Posterior vena cava (tissue), 2 donors: ENCODE results near the gene FRK. TPM values are rescaled to one million over a fixed set of nuclear protein-coding genes. Genes with fewer than 3 reads are reported as not detected.
A peak's percentile ranks its signal among the peaks of the same experiment; 100 is the strongest.
"Not testable (repeated sequence)": the region's sequence is repeated elsewhere in the genome, so short reads cannot be mapped to it uniquely, and the experiment has no call there.

Source experiments
- DNase-seq: peaks from one replicate; pipeline ENCODE4 v3.0.0-alpha.2; 2020; ENCODE audit warnings: low spot score
- intact Hi-C, 2 donors: fragments of 100-400 bp; cut with DNase I; formaldehyde crosslinking; loops; one replicate each; pipeline versions ENCODE4 v1.14.1 to v1.14.2; 2022 to 2023
- long read RNA-seq, 2 donors: library from polyadenylated mRNA; unstranded; transcript quantifications; one replicate each; pipeline ENCODE4 v2.0.0, GENCODE V29; 2020 to 2021
- total RNA-seq, 2 donors: library from RNA; stranded (reverse); fragmentation: NEBNext Ultra II Directional; extraction: Animal tissue kit (Norgen Biotek cat#: 25700); gene quantifications; one replicate each; pipeline ENCODE4 v1.2.1, GENCODE V29; 2021
- donor health status: DM: yes; HTN: yes; CAD: no.
- donor health status: DM: yes; HTN: yes; CAD: no.

The FRK gene, protein sequence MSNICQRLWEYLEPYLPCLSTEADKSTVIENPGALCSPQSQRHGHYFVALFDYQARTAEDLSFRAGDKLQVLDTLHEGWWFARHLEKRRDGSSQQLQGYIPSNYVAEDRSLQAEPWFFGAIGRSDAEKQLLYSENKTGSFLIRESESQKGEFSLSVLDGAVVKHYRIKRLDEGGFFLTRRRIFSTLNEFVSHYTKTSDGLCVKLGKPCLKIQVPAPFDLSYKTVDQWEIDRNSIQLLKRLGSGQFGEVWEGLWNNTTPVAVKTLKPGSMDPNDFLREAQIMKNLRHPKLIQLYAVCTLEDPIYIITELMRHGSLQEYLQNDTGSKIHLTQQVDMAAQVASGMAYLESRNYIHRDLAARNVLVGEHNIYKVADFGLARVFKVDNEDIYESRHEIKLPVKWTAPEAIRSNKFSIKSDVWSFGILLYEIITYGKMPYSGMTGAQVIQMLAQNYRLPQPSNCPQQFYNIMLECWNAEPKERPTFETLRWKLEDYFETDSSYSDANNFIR
- total RNA-seq, result 1 to 10 TPM; 5.1 to 8.3 TPM
- long read RNA-seq, donor 1, partial matches to known transcripts, result 0 of 3 reads
- long read RNA-seq, donor 1, other reads (novel, unspliced or antisense), result 3 of 3 reads
- long read RNA-seq, donor 2, partial matches to known transcripts, result 1 of 5 reads
- long read RNA-seq, donor 2, other reads (novel, unspliced or antisense), result 4 of 5 reads

DNA sequence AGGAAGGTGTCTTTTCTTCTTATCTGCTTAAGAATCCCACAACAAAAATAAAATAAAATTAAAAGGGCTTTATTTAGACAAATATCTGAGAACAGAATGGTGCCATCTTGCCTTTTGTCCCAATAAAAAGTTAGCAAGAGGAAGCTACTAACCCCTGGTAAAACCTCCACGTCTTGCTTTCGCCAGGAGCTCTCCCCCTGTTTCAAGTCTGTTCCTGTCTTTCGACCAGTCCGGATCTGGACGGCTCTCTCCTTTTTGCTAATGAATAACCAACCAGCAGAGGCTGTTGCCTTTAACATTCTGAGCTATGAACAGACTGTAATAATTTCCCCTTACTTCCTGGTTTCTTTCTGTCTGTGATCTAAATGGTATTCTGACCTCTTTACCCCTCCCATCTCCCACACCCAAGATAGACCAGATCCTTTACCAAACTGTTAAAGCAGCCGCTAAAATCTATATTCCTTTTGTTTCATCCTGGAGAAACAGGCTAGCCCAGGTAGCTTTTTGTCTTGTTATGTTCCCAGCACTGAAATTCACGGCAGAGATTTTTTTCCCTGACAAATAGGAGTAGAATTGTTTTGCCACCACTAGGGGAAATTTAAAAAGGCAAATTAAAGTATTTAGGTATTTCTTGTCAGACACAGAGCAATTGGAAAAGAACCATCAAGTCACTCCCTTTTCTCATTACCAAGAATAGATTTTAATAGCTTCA is at the start of gene FRK:
Gene FRK (minus strand): TSS at position 320 of the 712 bp plus-strand sequence. CDS start 580 bp downstream, outside the sequence.
- intact Hi-C loops, result no loop called here
- DNase-seq, result no peak

DNA sequence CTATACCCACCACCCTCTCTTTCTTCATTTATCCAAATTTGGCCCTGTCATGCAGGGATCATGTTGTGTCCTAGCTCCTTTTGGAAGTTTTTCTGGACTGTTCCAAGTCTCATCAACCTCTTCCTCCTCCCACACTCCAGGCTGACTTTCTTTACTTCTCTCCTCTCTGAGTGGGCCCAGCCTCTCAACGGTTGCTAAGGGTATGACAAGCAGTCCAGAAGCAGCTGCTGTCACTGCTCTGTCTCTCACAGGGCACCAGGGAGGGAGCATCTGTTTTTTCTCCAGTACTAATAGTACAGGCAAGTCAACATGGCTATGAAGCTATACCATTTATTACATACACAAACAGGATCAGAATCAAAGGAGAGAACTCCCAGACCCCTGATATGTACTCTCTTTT is 48.1 kb upstream of the FRK start:
- DNase-seq, result no peak
- intact Hi-C loops, result no loop called here

DNA sequence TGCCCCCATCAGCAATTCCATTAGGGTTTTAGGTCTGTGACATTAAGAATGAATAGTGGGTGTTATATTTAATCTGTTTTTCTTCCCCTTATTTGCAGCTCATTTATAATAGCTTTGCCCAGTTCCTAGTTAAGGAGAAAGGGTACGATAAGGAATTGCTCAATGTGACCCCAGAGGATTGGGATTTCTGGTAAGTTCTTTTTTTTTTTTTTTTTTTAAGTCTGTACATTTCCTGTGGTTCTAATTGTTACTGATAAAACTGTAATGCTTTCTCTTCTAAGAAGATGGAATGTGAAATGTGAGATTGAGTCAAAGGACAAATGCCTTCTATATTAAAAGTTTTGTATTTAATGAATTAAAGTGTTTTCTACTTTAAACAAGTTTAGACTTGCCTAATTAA is 45.5 kb upstream of the FRK start:
- intact Hi-C loops, result no loop called here

DNA sequence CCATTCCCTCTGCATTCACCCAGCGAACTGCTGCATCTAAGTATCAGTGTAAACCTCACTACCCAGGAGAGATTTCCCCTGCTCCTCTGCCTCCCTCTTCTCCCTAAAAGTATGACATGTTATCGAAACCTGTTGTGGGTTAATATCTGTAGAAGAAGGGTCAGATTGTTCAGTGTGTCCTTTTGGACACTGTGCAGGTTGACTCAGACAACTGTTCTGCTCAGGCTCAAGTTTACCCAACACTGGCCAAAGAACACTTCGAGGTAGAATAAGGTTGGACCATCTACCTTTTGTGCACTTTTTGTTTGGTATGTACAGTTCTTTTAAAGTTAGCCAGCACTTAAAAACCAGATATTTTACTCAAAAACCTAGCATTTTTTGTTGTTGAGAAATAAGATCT is 44.6 kb upstream of the FRK start:
- DNase-seq, result no peak
- intact Hi-C loops, result no loop called here

More for the DNA sequence above, 45.5 kb upstream of the FRK start:
- DNase-seq, result no peak

GRCh38 chr6:116104636-116105035 is 43.9 kb upstream of the FRK start:
- no peak for DNase-seq
- intact Hi-C loops, result no loop called here

DNA sequence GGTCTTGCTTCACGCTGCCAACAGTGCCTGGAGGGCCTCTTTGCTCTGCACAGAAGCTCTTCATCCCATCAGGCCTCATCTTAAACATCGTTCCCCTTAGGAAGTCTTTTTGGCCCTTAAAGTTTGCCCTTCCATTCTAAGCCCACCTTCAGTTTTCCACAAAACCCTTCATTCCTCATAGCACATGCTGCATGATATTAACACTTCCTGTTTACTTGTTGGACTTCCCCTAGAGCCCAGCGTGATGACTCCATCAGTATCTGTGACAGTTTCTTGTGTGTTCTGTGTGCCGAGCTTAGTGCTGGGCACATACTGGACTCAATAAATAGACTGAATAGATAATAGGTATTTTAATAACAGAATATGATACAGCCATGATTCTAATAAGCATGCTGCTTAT is 42.2 kb upstream of the FRK start:
- no peak for DNase-seq
- intact Hi-C loops, result no loop called here

DNA sequence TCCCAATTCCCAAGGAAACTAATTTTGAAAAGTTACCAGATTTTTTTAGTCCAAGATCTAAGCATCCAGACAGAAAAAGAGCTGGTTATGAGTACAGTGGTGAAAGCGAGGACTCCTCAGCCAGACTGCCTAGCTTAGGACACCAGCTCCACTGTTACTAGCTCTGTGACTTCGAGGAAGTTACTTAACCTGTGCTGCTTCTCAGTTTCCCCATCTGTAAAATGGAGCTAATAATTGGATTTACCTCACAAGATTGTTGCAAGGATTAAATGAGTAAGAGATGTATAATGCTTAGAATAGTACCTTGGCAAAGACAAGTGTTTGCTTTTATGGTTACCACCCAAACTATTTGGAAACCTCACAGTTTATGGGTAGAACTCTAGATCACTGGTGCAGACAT is 41.1 kb upstream of the FRK start:
- no peak for DNase-seq
- intact Hi-C loops, result loop anchor here in 1 of 2 donors (2.0 kb wide), 1 partner anchor 93 kb away; no protein-coding TSS in a partner anchor

- DNase-seq, result no peak
- intact Hi-C loops, result loop anchor here in 1 of 2 donors (2.0 kb wide), 1 partner anchor 93 kb away; no protein-coding TSS in a partner anchor
Observed at GRCh38 chr6:116101302-116101718, 40.6 kb upstream of the FRK start.

- DNase-seq, result peak; percentile 92
- intact Hi-C loops, result loop anchor here in 1 of 2 donors (2.0 kb wide), 1 partner anchor 92 kb away; no protein-coding TSS in a partner anchor
Observed at GRCh38 chr6:116100419-116101301, 40.0 kb upstream of the FRK start, which contains the start of gene NT5DC1. Gene NT5DC1, plus strand, starts transcription at chr6:116100853. Its CDS starts 78 bp downstream, at chr6:116100931.

DNA sequence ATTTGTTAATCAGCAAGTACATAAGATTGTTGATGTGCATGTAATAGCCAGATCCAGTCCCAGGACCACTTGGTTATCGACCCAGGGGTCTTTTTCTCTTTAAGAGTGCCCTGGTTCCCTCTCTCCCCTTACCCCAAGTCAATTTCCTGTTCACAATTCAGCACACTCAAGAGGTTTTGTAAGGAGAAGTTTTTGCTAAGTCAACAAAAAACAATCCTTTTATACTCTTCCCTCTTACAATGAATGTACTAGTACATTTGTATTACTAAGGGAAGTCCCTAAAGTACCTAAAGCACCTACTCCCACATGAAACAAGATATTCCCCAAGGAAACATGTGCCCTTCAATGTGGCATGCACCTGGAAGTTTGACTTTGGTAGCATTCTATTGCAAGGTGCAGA is 38.3 kb upstream of the FRK start:
- intact Hi-C loops, result no loop called here
- DNase-seq, result no peak

DNA sequence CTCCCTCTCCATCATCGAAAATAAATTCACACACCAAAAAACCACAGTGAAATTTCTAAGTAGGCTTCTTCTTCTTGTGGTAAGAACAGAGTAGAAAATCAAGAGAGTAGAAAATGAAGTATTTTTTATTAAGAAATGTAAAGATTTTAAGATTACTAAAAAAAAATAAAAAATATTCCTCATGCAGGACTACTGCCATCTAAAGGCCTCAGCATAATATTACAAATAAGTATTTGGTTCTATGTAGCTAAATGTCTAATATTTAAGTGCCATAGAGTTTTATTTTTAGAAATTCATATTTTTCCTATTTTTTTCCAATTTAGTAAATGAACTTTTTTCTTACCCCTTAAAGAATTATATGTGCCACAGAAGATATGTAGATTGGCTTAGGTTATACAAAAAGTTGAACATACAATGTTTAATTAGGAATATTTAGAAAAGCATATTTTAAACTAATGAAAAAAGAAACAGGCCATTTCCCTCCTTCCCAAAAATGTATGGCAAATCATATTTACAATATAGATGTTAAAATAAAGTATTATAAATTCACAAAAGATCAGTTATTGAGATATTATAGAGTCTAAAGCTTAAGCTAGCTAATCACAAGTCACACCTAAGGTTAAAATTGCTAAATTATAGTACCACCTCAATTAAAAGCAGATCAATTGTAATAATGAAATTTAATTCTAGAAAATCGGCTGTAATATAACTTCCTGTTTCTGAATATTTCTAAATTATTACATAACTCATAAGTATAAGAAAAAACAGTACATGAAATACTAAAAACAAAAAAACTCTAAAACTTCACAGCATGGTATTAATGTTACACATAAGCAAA is 36.5 kb upstream of the FRK start:
- no peak for DNase-seq
- intact Hi-C loops, result no loop called here

GRCh38 chr6:116096048-116096759 is 35.5 kb upstream of the FRK start:
- intact Hi-C loops, DNase-seq: not testable (repeated sequence)

GRCh38 chr6:116094041-116094440 is 33.4 kb upstream of the FRK start:
- intact Hi-C loops, result loop anchor here in 1 of 2 donors (2.0 kb wide), 1 partner anchor 77 kb away; no protein-coding TSS in a partner anchor
- no peak for DNase-seq

DNA sequence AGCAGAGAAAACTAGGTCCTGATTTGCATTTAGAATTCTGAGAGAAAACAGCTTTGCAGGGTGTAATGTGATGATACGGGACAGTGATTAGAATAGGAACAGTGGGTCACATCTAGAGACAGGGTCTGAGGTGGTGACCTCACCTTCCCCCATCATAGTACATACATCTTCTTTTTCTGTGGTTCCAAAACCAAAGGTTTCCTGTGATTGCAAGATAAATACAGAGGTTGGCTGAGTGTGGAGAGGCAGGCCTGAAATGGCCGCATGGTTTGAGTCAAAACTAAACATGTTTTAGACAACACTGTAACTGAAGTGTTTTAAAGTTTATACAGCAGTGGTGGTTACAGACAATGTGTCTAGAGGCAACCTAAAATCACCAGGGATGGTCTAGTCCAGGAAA is 29.6 kb upstream of the FRK start:
- intact Hi-C loops, result no loop called here

DNA sequence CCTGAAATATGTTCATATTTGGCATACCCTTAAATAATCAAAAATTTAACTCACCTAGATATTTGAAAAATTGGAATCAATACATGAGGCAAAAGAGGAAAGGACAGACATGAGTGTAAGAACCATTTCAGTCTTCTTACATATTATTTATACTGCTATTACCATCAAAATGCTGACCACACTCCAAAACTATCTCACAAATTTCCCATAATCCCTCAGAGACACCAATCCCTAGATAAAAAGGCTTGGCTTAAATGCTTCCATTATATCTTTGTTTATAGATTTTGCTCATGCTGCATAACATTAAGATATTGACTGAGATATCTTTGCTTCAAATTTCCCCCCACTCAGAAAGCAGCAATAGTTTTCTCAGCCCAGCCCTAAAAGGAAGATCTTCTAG is 28.3 kb upstream of the FRK start:
- intact Hi-C loops, result no loop called here

More for the DNA sequence above, 29.6 kb upstream of the FRK start:
- DNase-seq, result no peak

GRCh38 chr6:116087437-116088027 is 26.8 kb upstream of the FRK start:
- DNase-seq, result no peak
- intact Hi-C loops, result no loop called here

More for the DNA sequence above, 28.3 kb upstream of the FRK start:
- DNase-seq, result no peak

- DNase-seq, result no peak
- intact Hi-C loops, result no loop called here
Observed at GRCh38 chr6:116084284-116084683, 23.6 kb upstream of the FRK start.
